ENCODE data around the gene ANKZF1.

Gene ANKZF1

DNA sequence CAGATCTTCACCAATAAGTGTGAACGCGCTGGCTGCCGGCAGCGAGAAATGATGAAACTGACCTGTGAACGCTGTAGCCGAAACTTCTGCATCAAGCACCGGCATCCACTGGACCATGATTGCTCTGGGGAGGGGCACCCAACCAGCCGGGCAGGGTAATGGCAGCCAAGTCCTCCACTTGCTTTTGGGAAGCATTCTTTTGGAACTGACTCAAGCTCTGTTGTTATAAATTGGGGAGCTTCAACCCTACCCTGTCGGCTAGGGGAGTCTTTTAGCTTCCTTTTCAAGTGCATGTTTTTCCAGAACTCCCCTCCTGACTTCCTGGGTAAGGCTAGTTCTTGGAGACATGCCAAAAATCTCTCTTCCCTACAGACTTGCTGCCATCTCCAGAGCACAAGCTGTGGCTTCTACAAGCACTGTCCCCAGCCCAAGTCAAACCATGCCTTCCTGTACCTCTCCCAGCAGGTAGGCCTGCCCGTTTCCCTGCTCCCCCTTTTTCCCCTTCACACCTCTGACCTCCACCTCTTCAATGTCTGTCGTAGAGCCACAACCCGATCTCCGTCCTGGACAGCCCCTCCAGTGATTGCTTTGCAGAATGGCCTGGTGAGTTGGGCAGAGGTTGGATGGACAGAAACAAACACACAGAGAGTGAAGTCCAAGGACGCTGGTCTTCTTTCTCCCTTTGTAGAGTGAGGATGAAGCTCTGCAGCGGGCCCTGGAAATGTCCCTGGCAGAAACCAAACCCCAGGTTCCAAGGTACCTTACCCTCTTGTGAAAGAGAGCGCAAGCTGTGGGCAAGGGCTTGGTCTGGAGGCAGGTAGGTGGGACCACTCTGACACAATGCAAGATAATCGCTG lies 21.5 kb upstream of the ANKZF1 start:
- Histone ChIP-seq H3K27me3 (no peaks in the 10 kb centered on the region), H3K4me1 (peaks cover 11% of the 10 kb centered on the region), H3K9me3 (no peaks in the 10 kb centered on the region), H3K36me3 (peaks cover 32% of the 10 kb centered on the region), H3K4me3 (ENCODE audit: low read depth, low read length) (peak overlapping the region; percentile 71)
- DNase-seq = no peak
- TF ChIP-seq, protein P1, sequence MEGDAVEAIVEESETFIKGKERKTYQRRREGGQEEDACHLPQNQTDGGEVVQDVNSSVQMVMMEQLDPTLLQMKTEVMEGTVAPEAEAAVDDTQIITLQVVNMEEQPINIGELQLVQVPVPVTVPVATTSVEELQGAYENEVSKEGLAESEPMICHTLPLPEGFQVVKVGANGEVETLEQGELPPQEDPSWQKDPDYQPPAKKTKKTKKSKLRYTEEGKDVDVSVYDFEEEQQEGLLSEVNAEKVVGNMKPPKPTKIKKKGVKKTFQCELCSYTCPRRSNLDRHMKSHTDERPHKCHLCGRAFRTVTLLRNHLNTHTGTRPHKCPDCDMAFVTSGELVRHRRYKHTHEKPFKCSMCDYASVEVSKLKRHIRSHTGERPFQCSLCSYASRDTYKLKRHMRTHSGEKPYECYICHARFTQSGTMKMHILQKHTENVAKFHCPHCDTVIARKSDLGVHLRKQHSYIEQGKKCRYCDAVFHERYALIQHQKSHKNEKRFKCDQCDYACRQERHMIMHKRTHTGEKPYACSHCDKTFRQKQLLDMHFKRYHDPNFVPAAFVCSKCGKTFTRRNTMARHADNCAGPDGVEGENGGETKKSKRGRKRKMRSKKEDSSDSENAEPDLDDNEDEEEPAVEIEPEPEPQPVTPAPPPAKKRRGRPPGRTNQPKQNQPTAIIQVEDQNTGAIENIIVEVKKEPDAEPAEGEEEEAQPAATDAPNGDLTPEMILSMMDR (IDR thresholded peaks at IDR 0.05; ENCODE audit: low read depth, low read length) = no peak

DNA sequence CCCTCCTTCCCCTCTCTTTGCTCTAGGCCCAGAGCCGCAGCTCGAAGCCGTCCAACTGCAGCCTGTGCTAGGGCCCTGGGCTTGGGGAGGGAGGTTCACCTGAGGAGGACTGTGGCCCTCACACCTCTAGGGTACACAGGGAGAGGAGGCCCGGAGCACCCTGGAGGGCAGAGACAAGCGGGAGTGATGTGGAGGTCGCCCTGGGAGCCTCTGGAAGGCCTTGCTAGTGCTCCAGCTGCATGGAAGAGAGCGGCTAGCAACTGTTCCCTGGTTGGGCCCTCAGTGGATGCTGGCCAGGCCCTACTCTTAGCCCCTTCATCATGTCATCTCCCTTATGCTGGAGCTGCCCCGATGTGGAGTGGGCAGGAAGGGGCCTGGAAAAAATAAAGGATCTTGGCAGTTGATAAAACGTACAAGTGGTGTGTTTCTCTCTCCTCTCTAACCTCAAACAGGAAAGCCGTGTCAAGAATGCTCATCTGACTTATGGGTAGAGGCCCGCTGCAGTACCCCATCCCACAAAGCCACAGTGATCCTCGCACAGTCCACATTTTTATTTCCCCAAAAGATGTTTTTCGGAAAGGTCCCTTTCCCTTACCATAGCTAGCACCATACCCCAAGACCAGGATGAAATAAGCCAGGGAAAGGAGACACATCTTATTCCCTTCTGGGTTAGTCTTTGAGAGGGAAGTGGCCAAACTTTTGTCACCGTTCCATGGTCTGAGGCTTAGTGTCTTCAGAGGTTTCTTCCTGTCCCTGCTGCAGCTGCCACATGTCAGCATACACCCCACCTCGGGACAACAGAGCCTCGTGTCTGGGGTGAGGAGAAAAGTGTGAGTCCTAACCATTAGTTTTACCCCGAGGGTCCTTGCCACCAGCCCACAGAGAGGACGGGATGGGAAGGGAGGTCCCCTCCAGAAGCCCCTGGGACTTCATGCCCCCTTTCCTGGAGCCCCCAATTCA lies 20.1 kb upstream of the ANKZF1 start:
- Histone ChIP-seq H3K9me3 (no peaks in the 10 kb centered on the region), H3K4me3 (ENCODE audit: low read depth, low read length) (no peak overlapping the region), H3K4me1 (peaks cover 11% of the 10 kb centered on the region), H3K36me3 (peaks cover 46% of the 10 kb centered on the region), H3K27me3 (no peaks in the 10 kb centered on the region)
- TF ChIP-seq, protein P1 (IDR thresholded peaks at IDR 0.05; ENCODE audit: low read depth, low read length) = no peak
- no peak for DNase-seq

DNA sequence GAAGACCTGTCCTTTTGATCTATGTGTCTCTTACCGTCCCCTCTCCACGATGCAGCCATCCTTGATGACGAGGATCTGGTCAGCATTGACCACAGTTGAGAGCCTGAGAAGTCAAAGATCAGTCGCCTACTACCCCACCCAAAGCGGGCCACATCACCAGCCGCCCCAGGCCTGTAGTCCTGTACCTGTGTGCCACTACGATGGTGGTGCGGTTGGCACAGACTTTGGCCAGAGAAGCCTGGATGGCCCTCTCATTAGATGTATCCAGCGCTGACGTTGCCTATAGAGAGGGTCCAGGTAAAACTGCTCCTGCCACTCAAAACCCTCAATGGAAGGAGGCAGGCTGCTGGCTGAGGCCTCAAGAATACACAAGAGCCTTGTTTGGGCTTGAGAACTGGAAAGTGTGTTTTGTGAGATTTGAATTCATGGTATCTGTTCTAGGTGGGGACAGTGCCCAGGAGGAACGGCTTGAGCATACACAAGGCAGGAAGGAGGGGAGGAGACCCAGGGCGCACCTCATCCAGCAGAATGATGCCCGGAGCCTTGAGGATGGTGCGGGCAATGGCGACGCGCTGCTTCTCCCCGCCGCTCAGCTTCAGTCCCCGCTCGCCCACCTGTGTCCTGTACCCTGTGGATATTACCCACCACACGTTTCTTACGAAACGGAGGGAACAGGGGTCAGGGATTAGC lies 19.3 kb upstream of the ANKZF1 start:
- TF ChIP-seq, protein P1 (IDR thresholded peaks at IDR 0.05; ENCODE audit: low read depth, low read length) = no peak
- DNase-seq = no peak
- H3K9me3 ChIP-seq = no peaks in the 10 kb centered on the region
- no peaks in the 10 kb centered on the region for H3K27me3 ChIP-seq
- peaks cover 11% of the 10 kb centered on the region for H3K4me1 ChIP-seq
- H3K4me3 ChIP-seq (ENCODE audit: low read depth, low read length) = no peak overlapping the region
- H3K36me3 ChIP-seq = peaks cover 54% of the 10 kb centered on the region

DNA sequence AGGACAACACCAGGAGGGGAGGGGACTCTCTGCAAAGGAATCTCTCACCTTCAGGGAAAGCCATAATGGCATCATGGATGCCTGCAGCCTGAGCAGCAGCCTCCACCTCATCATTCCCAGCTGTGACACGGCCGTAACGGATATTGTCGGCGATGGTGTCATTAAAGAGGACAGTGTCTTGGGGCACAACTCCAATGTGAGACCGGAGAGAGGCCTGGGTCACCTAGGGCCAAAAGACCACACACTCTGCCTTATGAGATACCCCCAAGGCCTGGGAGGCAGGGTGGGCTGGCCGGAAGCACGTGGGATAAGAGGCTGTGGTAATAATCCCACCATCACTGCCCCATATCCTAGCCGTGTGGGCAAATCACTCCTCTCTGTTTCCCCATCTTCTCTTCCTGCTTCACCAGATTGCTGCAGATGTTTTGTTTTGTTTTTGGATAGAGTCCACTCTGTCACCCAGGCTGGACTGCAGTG lies 18.7 kb upstream of the ANKZF1 start:
- Histone ChIP-seq H3K4me3 (ENCODE audit: low read depth, low read length) (no peak overlapping the region), H3K9me3 (no peaks in the 10 kb centered on the region), H3K27me3 (no peaks in the 10 kb centered on the region), H3K4me1 (peaks cover 11% of the 10 kb centered on the region), H3K36me3 (peaks cover 60% of the 10 kb centered on the region)
- TF ChIP-seq, protein P1 (IDR thresholded peaks at IDR 0.05; ENCODE audit: low read depth, low read length) = no peak
- DNase-seq = no peak

DNA sequence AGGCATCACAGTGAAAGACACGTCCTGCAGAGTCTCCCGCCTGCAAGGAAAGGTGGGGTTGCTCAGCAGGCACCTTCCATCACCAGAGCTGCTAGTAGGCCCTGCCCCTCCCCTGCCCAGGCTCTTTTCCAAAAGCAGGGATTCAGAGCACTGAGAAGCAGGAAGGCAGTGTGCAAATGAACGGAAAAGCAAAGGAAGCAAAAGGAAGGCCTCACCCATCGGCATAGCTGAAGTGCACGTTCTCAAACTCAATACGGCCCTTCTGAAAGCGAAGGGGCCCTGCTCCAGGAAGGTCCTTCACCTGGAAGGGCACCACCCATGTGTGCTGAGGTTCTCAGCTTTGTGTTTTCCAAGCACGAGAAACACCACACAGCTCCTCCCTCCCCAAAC lies 16.6 kb upstream of the ANKZF1 start:
- TF ChIP-seq, protein P1 (IDR thresholded peaks at IDR 0.05; ENCODE audit: low read depth, low read length) = no peak
- no peaks in the 10 kb centered on the region for H3K27me3 ChIP-seq
- peaks cover 68% of the 10 kb centered on the region for H3K36me3 ChIP-seq
- H3K4me3 ChIP-seq (ENCODE audit: low read depth, low read length) = no peak overlapping the region
- DNase-seq = no peak
- peaks cover 4% of the 10 kb centered on the region for H3K4me1 ChIP-seq
- H3K9me3 ChIP-seq = no peaks in the 10 kb centered on the region

Measured in BE2C (cell line).